Measurements from ENCODE around the gene ETS1. TPM values are rescaled to one million over a fixed set of nuclear protein-coding genes. Genes with fewer than 3 reads are reported as not detected.

Gene ETS1
- polyA plus RNA-seq, 2 of the 4 experiments (the other 2 are of a cell fraction): 14.5 to 18.8 TPM

DNA sequence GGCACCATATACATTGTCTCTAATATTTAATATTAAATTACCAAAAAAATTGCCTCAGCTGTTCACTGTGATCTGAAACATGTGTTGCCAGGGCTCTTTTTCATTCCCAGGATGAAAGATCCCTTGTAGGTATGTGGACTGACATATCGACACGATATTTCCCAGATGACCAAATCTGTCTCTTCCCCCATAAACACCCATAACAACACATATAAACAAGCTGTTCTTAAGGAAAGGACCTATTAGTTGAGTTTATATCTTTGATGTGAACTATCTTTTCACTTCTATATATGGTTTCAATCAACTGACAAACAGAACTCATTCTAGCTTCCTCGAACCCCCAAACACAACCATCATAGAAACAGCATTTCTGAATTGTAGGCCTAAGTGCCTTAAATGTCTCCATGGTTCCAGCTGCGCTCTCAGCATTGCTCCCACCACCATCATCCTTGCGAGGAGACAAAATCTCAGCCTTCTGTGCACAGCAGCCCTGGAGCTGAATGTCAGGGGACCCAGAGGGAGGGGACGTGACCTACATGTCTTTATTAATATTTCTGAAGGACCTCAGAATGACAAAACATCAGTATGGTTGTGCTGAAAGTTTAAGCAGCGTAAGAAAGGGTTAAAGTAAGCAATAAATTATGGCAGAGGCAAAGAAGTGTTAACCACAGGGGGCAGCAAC lies 67.0 kb downstream of the ETS1 start:
- ATAC-seq (no peak), FAIRE-seq (no peak), DNase-seq (ENCODE audit: low read depth in 1 of 2, low spot score in 1 of 2) (no peak)
- peak overlapping the region; percentile 91 for H3K4me2 ChIP-seq
- H3K4me3 ChIP-seq: peak overlapping the region; percentile 60
- POLR2A ChIA-PET: interaction anchor here (1.6 kb wide), 1 partner anchor 9 kb away, joined by 4 read pairs; no protein-coding TSS in a partner anchor
- 27% methylated on average over 7 of the region's 7 CpGs for WGBS (ENCODE audit: missing lambda C conversion rate)
- peaks cover 66% of the 10 kb centered on the region for H3K4me1 ChIP-seq
- no peaks in the 10 kb centered on the region for H3K9me3 ChIP-seq
- H3K27ac ChIP-seq: peak overlapping the region; percentile 82 to 94
- no peak for TF ChIP-seq ZC3H11A (IDR thresholded peaks at IDR 0.05)
- TF ChIP-seq, protein P1, sequence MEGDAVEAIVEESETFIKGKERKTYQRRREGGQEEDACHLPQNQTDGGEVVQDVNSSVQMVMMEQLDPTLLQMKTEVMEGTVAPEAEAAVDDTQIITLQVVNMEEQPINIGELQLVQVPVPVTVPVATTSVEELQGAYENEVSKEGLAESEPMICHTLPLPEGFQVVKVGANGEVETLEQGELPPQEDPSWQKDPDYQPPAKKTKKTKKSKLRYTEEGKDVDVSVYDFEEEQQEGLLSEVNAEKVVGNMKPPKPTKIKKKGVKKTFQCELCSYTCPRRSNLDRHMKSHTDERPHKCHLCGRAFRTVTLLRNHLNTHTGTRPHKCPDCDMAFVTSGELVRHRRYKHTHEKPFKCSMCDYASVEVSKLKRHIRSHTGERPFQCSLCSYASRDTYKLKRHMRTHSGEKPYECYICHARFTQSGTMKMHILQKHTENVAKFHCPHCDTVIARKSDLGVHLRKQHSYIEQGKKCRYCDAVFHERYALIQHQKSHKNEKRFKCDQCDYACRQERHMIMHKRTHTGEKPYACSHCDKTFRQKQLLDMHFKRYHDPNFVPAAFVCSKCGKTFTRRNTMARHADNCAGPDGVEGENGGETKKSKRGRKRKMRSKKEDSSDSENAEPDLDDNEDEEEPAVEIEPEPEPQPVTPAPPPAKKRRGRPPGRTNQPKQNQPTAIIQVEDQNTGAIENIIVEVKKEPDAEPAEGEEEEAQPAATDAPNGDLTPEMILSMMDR (IDR thresholded peaks at IDR 0.05): 0 out of 3 replicates have a peak, but pooled peaks have one; percentile 16
- CTCF ChIA-PET: interaction anchor here (0.8 to 2.3 kb wide), 4 partner anchors 9 to 112 kb away, joined by 3 to 11 read pairs (median 4); no protein-coding TSS in a partner anchor

DNA sequence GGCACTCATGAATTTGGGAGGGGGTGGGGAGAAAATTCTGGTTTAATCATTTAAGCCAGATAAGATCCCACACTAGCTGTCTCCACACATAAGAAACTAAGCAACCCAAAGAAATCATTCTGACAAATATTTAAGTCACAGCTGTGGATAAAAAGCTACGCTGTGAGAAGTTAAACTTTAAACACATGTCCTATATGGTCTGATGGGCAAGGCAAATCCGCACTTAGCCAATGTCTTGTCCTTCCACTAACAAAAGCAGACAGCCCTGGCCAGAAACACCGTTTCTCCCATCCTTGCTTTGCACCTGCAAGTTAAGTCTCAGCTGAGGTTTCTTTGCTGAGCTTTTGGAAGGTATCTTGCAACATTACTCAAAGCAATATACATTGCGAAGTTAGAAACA lies 68.0 kb downstream of the ETS1 start:
- Histone ChIP-seq H3K4me1 (peaks cover 69% of the 10 kb centered on the region), H3K4me3 (peak overlapping the region; percentile 60; the same call in 2 of the 3 replicates), H3K27ac (peak overlapping the region; percentile 64 to 77), H3K9me3 (no peaks in the 10 kb centered on the region), H3K4me2 (peak overlapping the region; percentile 91)
- ATAC-seq: no peak
- TF ChIP-seq CBX2 (IDR thresholded peaks at IDR 0.05; ENCODE audit: borderline replicate concordance, low read depth) (no peak), RAD21 (conservative IDR thresholded peaks at IDR 0.05 in 1 of 2, IDR thresholded peaks at IDR 0.05 in 1 of 2) (no peak), EP300 (IDR thresholded peaks at IDR 0.05) (no peak), GATA3 (IDR thresholded peaks at IDR 0.05; ENCODE audit: borderline replicate concordance) (no peak), MAFK (IDR thresholded peaks at IDR 0.05; ENCODE audit: partially characterized antibody) (no peak), TFCP2L1 (CRISPR knock-in tag; IDR thresholded peaks at IDR 0.05) (no peak), RARB (CRISPR knock-in tag; IDR thresholded peaks at IDR 0.05) (no peak), KDM1A (IDR thresholded peaks at IDR 0.05; ENCODE audit: low read depth) (no peak), NFE2L2 (conservative IDR thresholded peaks at IDR 0.05; ENCODE audit: low read length) (no peak), NR3C1 (IDR thresholded peaks at IDR 0.05) (no peak), FOXS1 (CRISPR knock-in tag; IDR thresholded peaks at IDR 0.05) (no peak), CHD2 (IDR thresholded peaks at IDR 0.05; ENCODE audit: low read length, partially characterized antibody) (no peak), BHLHE40 (IDR thresholded peaks at IDR 0.05; ENCODE audit: low read depth, low read length) (no peak)
- TF ChIP-seq, protein P2, sequence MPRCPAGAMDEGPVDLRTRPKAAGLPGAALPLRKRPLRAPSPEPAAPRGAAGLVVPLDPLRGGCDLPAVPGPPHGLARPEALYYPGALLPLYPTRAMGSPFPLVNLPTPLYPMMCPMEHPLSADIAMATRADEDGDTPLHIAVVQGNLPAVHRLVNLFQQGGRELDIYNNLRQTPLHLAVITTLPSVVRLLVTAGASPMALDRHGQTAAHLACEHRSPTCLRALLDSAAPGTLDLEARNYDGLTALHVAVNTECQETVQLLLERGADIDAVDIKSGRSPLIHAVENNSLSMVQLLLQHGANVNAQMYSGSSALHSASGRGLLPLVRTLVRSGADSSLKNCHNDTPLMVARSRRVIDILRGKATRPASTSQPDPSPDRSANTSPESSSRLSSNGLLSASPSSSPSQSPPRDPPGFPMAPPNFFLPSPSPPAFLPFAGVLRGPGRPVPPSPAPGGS (IDR thresholded peaks at IDR 0.05): no peak
- TF ChIP-seq, protein P3, sequence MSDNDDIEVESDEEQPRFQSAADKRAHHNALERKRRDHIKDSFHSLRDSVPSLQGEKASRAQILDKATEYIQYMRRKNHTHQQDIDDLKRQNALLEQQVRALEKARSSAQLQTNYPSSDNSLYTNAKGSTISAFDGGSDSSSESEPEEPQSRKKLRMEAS (IDR thresholded peaks at IDR 0.05): no peak
- TF ChIP-seq, protein P1 (IDR thresholded peaks at IDR 0.05): no peak
- TF ChIP-seq, protein P4, sequence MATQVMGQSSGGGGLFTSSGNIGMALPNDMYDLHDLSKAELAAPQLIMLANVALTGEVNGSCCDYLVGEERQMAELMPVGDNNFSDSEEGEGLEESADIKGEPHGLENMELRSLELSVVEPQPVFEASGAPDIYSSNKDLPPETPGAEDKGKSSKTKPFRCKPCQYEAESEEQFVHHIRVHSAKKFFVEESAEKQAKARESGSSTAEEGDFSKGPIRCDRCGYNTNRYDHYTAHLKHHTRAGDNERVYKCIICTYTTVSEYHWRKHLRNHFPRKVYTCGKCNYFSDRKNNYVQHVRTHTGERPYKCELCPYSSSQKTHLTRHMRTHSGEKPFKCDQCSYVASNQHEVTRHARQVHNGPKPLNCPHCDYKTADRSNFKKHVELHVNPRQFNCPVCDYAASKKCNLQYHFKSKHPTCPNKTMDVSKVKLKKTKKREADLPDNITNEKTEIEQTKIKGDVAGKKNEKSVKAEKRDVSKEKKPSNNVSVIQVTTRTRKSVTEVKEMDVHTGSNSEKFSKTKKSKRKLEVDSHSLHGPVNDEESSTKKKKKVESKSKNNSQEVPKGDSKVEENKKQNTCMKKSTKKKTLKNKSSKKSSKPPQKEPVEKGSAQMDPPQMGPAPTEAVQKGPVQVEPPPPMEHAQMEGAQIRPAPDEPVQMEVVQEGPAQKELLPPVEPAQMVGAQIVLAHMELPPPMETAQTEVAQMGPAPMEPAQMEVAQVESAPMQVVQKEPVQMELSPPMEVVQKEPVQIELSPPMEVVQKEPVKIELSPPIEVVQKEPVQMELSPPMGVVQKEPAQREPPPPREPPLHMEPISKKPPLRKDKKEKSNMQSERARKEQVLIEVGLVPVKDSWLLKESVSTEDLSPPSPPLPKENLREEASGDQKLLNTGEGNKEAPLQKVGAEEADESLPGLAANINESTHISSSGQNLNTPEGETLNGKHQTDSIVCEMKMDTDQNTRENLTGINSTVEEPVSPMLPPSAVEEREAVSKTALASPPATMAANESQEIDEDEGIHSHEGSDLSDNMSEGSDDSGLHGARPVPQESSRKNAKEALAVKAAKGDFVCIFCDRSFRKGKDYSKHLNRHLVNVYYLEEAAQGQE (IDR thresholded peaks at IDR 0.05): no peak
- FAIRE-seq: no peak
- 11% methylated on average over 4 of the region's 4 CpGs for WGBS (ENCODE audit: missing lambda C conversion rate)
- ChIA-PET POLR2A (interaction anchor here (1.6 to 2.2 kb wide), 4 partner anchors 8 to 23 kb away, joined by 4 to 16 read pairs (median 6); no protein-coding TSS in a partner anchor), CTCF (interaction anchor here (0.8 to 2.3 kb wide), 5 partner anchors 8 to 197 kb away, joined by 3 to 11 read pairs (median 3); no protein-coding TSS in a partner anchor)
- no peak for DNase-seq (ENCODE audit: low read depth in 1 of 2, low spot score in 1 of 2)

Data from A549 (cell line).